Heart left ventricle (tissue), 13 donors: ENCODE measurements around the gene EEF1AKMT3.

Experiments used
- CTCF ChIP-seq, 12 donors: fragments of 200-600 bp; sonication (generic) in 4 of 12; IDR thresholded peaks; one replicate each; pipeline versions ENCODE4 v1.5.0 to v1.8.0; 2018 to 2022; ENCODE audit warnings: antibody characterized with exemption in 12 of 12, mild to moderate bottlenecking in 5 of 12
- POLR2A ChIP-seq, 2 donors: fragments of 450-650 bp; IDR thresholded peaks; one replicate each; pipeline ENCODE4 v1.6.1; 2017; ENCODE audit warnings: antibody characterized with exemption in 2 of 2, mild to moderate bottlenecking in 2 of 2, moderate library complexity in 2 of 2
- donor health status: ischemic (EF 13 %, LVEDD 7.1; RV severe dilation, severe dysfunction).
- donor health status: DM: no; HTN: yes; CAD: no.
- donor health status: DM: no; HTN: no; CAD: no.
- donor health status: ischemic (EF 25% LVEDD 6.9; RV normal size, moderate dysfunction).
- donor health status: ischemic (EF 25% LVEDD 5.7; RV mildly dilated, moderate dysfunction).
- donor health status: ischemic (EF 35%, LVEDD 5.7; RV mildly dilated, moderate dysfunction).
- donor health status: nonischemic (EF 11% LVEDD 7.7; RV severe dilation, severe dysfunction).
- donor health status: DM: yes; HTN: yes; CAD: no.
- donor health status: PGD.
- donor health status: ischemic (EF 29% LVEDD 5.4; RV normal size, mild dysfunction).
- donor health status: nonischemic (EF 23%, LVEDD 6.1; RV moderate dilation, normal function).

- TF ChIP-seq CTCF (IDR thresholded peaks at IDR 0.05) (no peak), POLR2A (IDR thresholded peaks at IDR 0.05) (no peak)
These were observed 4.5 kb upstream of the EEF1AKMT3 start for GRCh38 chr12:57767876-57768275.
